Chondrocyte (in vitro differentiated cells): ENCODE data around the gene KAZALD1. TPM values are rescaled to one million over a fixed set of nuclear protein-coding genes. Genes with fewer than 3 reads are reported as not detected.

ENCODE experiments used
- DNase-seq: peaks from one replicate; pipeline ENCODE4 v3.0.0; 2021; ENCODE audit warnings: mixed read lengths, low spot score
- H3K27ac Mint-ChIP-seq: one replicate; pipeline ENCODE4 v1.8.0; 2021; ENCODE audit warnings: mild to moderate bottlenecking, moderate library complexity, mixed read lengths; ENCODE audit not compliant: unreplicated experiment
- H3K27me3 Mint-ChIP-seq: 2 replicates; pipeline ENCODE4 v1.8.0; 2021; ENCODE audit warnings: low read depth, mixed read lengths
- H3K36me3 Mint-ChIP-seq: 2 replicates; pipeline ENCODE4 v1.8.0; 2021; ENCODE audit warnings: low read depth, mixed read lengths
- H3K4me1 Mint-ChIP-seq: 2 replicates; pipeline ENCODE4 v1.8.0; 2021; ENCODE audit warnings: low read depth, mild to moderate bottlenecking, mixed read lengths
- H3K4me3 Mint-ChIP-seq: one replicate; pipeline ENCODE4 v1.8.0; 2021; ENCODE audit warnings: mild to moderate bottlenecking, moderate library complexity, mixed read lengths; ENCODE audit not compliant: unreplicated experiment
- H3K9me3 Mint-ChIP-seq: 2 replicates; pipeline ENCODE4 v1.8.0; 2021; ENCODE audit warnings: low read depth, mixed read lengths
- CTCF ChIP-seq: fragments of 200-600 bp; sonication (generic); IDR thresholded peaks from 2 replicates; pipeline ENCODE4 v1.5.0; 2021; ENCODE audit warnings: antibody characterized with exemption, mild to moderate bottlenecking, moderate library complexity
- total RNA-seq: library from RNA; stranded (reverse); gene quantifications from 3 replicates; pipeline ENCODE4 v1.2.1, GENCODE V29; 2021

The KAZALD1 gene
- total RNA-seq, 1 donor from 2014 or later, result 18.9 TPM

- no peak for DNase-seq
- H3K27me3 Mint-ChIP-seq, result peaks cover 5% of the 10 kb centered on the region
- peaks cover 1% of the 10 kb centered on the region for H3K36me3 Mint-ChIP-seq
- peak; percentile 43 for TF ChIP-seq CTCF
- no peak overlapping the region for H3K27ac Mint-ChIP-seq
- no peak overlapping the region for H3K4me3 Mint-ChIP-seq
- no peaks in the 10 kb centered on the region for H3K9me3 Mint-ChIP-seq
- H3K4me1 Mint-ChIP-seq, result peaks cover 24% of the 10 kb centered on the region
These were observed 6.4 kb upstream of the KAZALD1 start for GRCh38 chr10:101055411-101055810.

- Mint-ChIP-seq H3K27ac (no peak overlapping the region), H3K36me3 (peaks cover 1% of the 10 kb centered on the region), H3K4me3 (no peak overlapping the region), H3K27me3 (no peaks in the 10 kb centered on the region), H3K9me3 (no peaks in the 10 kb centered on the region), H3K4me1 (peaks cover 21% of the 10 kb centered on the region)
- no peak for DNase-seq
- TF ChIP-seq CTCF, result no peak
These were observed 5.2 kb upstream of the KAZALD1 start for GRCh38 chr10:101056365-101057151.

- Mint-ChIP-seq H3K4me3 (peak overlapping the region; percentile 92), H3K36me3 (peaks cover 1% of the 10 kb centered on the region), H3K4me1 (peaks cover 36% of the 10 kb centered on the region), H3K27me3 (no peaks in the 10 kb centered on the region), H3K9me3 (no peaks in the 10 kb centered on the region), H3K27ac (peak overlapping the region; percentile 98)
- no peak for DNase-seq
- TF ChIP-seq CTCF, result peak; percentile 99
These were observed 1.5 kb upstream of the KAZALD1 start for GRCh38 chr10:101060036-101060950.

- Mint-ChIP-seq H3K4me1 (peaks cover 44% of the 10 kb centered on the region), H3K27ac (peak overlapping the region; percentile 98), H3K9me3 (no peaks in the 10 kb centered on the region), H3K4me3 (peak overlapping the region; percentile 92), H3K27me3 (no peaks in the 10 kb centered on the region), H3K36me3 (peaks cover 1% of the 10 kb centered on the region)
- no peak for TF ChIP-seq CTCF
- DNase-seq, result no peak
These were observed 702 bp upstream of the KAZALD1 start for GRCh38 chr10:101060951-101061623.
